Measurements from ENCODE around the gene BAG1. TPM values are rescaled to one million over a fixed set of nuclear protein-coding genes. Genes with fewer than 3 reads are reported as not detected.

The BAG1 gene
- total RNA-seq (10 to 100 TPM; 48.6 to 77.2 (median 61.0) TPM), polyA plus RNA-seq (10 to 100 TPM; 65.0 to 90.5 TPM), total RNA-seq (39.4 reads per million, percentile 66 among the genes with 10 or more reads in this experiment)

GRCh38 chr9:33264473-33265177 lies at the start of gene BAG1, which contains the start of gene CHMP5:
Gene BAG1, minus strand, starts transcription at chr9:33264708.
Gene CHMP5, plus strand, starts transcription at chr9:33265049. Its CDS starts 30 bp downstream, at chr9:33265079.
- H3K9me3 ChIP-seq (ENCODE audit: control insufficient read depth in 2 of 3, low read length in 3 of 3) = no peaks in the 10 kb centered on the region
- intact Hi-C loops (cut with micrococcal nuclease) = loop anchor here (1.0 to 10.0 kb wide), 16 partner anchors 26 to 1258 kb away; partner anchors contain the start of genes APTX (in 2 of the 2), DNAJA1 (in 2 of the 2), NFX1 (in 2 of the 2) and NOL6 (in 2 of the 2)
- peak within 1 kb of the TSS; percentile 95 for H3K4me3 ChIP-seq (ENCODE audit: low read length)
- H3K27ac ChIP-seq (ENCODE audit: low read depth, low read length) = peak within 1 kb of the TSS; percentile 88
- H3K36me3 Mint-ChIP-seq = peaks cover 10 to 38% (median 13%) of the 10 kb centered on the region in 5 donors
- peak within 1 kb of the TSS; percentile 82 to 98 (median 92) for H3K4me3 Mint-ChIP-seq
- H3K27me3 Mint-ChIP-seq = peaks cover 0 to 2% (median 0%) of the 10 kb centered on the region in 5 donors
- POLR2A ChIA-PET = interaction anchor here (0.6 to 3.8 kb wide), 9 partner anchors 10 to 691 kb away, joined by 3 to 29 read pairs (median 4); partner anchors contain the start of genes DNAJA1, NFX1 and SMU1
- peak; percentile 98 to 100 (median 100) for DNase-seq
- peaks cover 15 to 34% of the 10 kb centered on the region in 2 donors for H3K4me1 ChIP-seq (ENCODE audit: control insufficient read depth in 2 of 2, insufficient read depth in 2 of 2, low read length in 2 of 2)
- H3K36me3 ChIP-seq (ENCODE audit: control insufficient read depth in 2 of 3, insufficient read depth in 3 of 3, low read length in 3 of 3) = peaks cover 8 to 59% (median 14%) of the 10 kb centered on the region in 3 experiments
- no peaks in the 10 kb centered on the region for H3K27me3 ChIP-seq (ENCODE audit: control insufficient read depth in 2 of 2, insufficient read depth in 2 of 2, low read length in 2 of 2)
- ATAC-seq = peak; percentile 99
- H3K4me1 Mint-ChIP-seq = peaks cover 36 to 66% (median 55%) of the 10 kb centered on the region in 7 donors
- H3K27ac Mint-ChIP-seq = peak within 1 kb of the TSS; percentile 84 to 99 (median 97)
- CTCF ChIA-PET = interaction anchor here (0.9 to 1.8 kb wide), 4 partner anchors 22 to 212 kb away, joined by 3 to 6 read pairs (median 4); partner anchors contain the start of gene NFX1
- H3K9me3 Mint-ChIP-seq = no peaks in the 10 kb centered on the region

- no peak overlapping the region for H3K27ac Mint-ChIP-seq
- no peak for ATAC-seq
- ChIA-PET POLR2A (no interaction called here), CTCF (no interaction called here)
- H3K9me3 Mint-ChIP-seq = peaks cover 0 to 2% (median 0%) of the 10 kb centered on the region in 11 donors
- H3K27me3 Mint-ChIP-seq = no peaks in the 10 kb centered on the region
- intact Hi-C loops (cut with micrococcal nuclease) = no loop called here
- peaks cover 46 to 96% (median 47%) of the 10 kb centered on the region in 3 experiments for H3K36me3 ChIP-seq (ENCODE audit: control insufficient read depth in 2 of 3, insufficient read depth in 3 of 3, low read length in 3 of 3)
- H3K36me3 Mint-ChIP-seq = peaks cover 18 to 60% (median 36%) of the 10 kb centered on the region in 5 donors
- peaks cover 0 to 19% (median 6%) of the 10 kb centered on the region in 7 donors for H3K4me1 Mint-ChIP-seq
- H3K4me3 Mint-ChIP-seq = no peak overlapping the region
- no peaks in the 10 kb centered on the region for H3K27me3 ChIP-seq (ENCODE audit: control insufficient read depth in 2 of 2, insufficient read depth in 2 of 2, low read length in 2 of 2)
- no peak overlapping the region for H3K4me3 ChIP-seq (ENCODE audit: low read length)
- no peak overlapping the region for H3K27ac ChIP-seq (ENCODE audit: low read depth, low read length)
- H3K4me1 ChIP-seq (ENCODE audit: control insufficient read depth in 2 of 2, insufficient read depth in 2 of 2, low read length in 2 of 2) = no peaks in the 10 kb centered on the region
- DNase-seq = no peak
- H3K9me3 ChIP-seq (ENCODE audit: control insufficient read depth in 2 of 3, low read length in 3 of 3) = no peaks in the 10 kb centered on the region
These were observed 47.4 kb upstream of the BAG1 start for GRCh38 chr9:33311953-33312352.

- Mint-ChIP-seq H3K27ac (peak overlapping the region in 1 of 9 donors; percentile 20), H3K4me3 (no peak overlapping the region), H3K4me1 (peaks cover 0 to 21% (median 0%) of the 10 kb centered on the region in 7 donors), H3K27me3 (no peaks in the 10 kb centered on the region), H3K9me3 (peaks cover 0 to 2% (median 0%) of the 10 kb centered on the region in 11 donors), H3K36me3 (peaks cover 14 to 54% (median 35%) of the 10 kb centered on the region in 5 donors)
- Histone ChIP-seq H3K4me1 (ENCODE audit: control insufficient read depth in 2 of 2, insufficient read depth in 2 of 2, low read length in 2 of 2) (no peaks in the 10 kb centered on the region), H3K27me3 (ENCODE audit: control insufficient read depth in 2 of 2, insufficient read depth in 2 of 2, low read length in 2 of 2) (no peaks in the 10 kb centered on the region), H3K4me3 (ENCODE audit: low read length) (no peak overlapping the region), H3K27ac (ENCODE audit: low read depth, low read length) (no peak overlapping the region), H3K36me3 (ENCODE audit: control insufficient read depth in 2 of 3, insufficient read depth in 3 of 3, low read length in 3 of 3) (peaks cover 47 to 97% (median 47%) of the 10 kb centered on the region in 3 experiments), H3K9me3 (ENCODE audit: control insufficient read depth in 2 of 3, low read length in 3 of 3) (no peaks in the 10 kb centered on the region)
- ATAC-seq (no peak), DNase-seq (no peak)
- intact Hi-C loops (cut with micrococcal nuclease) = no loop called here
- POLR2A ChIA-PET = interaction anchor here (0.6 kb wide), 1 partner anchor 21 kb away, joined by 3 read pairs; the partner anchor contains the start of gene NFX1
- CTCF ChIA-PET = no interaction called here
These were observed 46.2 kb upstream of the BAG1 start for GRCh38 chr9:33310748-33311147.

- H3K27ac Mint-ChIP-seq = no peak overlapping the region
- DNase-seq = no peak
- H3K4me3 Mint-ChIP-seq = no peak overlapping the region
- Histone ChIP-seq H3K4me3 (ENCODE audit: low read length) (no peak overlapping the region), H3K9me3 (ENCODE audit: control insufficient read depth in 2 of 3, low read length in 3 of 3) (no peaks in the 10 kb centered on the region), H3K27ac (ENCODE audit: low read depth, low read length) (no peak overlapping the region), H3K27me3 (ENCODE audit: control insufficient read depth in 2 of 2, insufficient read depth in 2 of 2, low read length in 2 of 2) (no peaks in the 10 kb centered on the region), H3K36me3 (ENCODE audit: control insufficient read depth in 2 of 3, insufficient read depth in 3 of 3, low read length in 3 of 3) (peaks cover 47 to 97% (median 55%) of the 10 kb centered on the region in 3 experiments), H3K4me1 (ENCODE audit: control insufficient read depth in 2 of 2, insufficient read depth in 2 of 2, low read length in 2 of 2) (no peaks in the 10 kb centered on the region)
- peaks cover 0 to 17% (median 0%) of the 10 kb centered on the region in 7 donors for H3K4me1 Mint-ChIP-seq
- CTCF ChIA-PET = no interaction called here
- H3K27me3 Mint-ChIP-seq = no peaks in the 10 kb centered on the region
- peaks cover 9 to 49% (median 31%) of the 10 kb centered on the region in 5 donors for H3K36me3 Mint-ChIP-seq
- ATAC-seq = no peak
- POLR2A ChIA-PET = interaction anchor here (0.6 kb wide), 1 partner anchor 20 kb away, joined by 3 read pairs; the partner anchor contains the start of gene NFX1
- H3K9me3 Mint-ChIP-seq = peaks cover 0 to 2% (median 0%) of the 10 kb centered on the region in 11 donors
- intact Hi-C loops (cut with micrococcal nuclease) = no loop called here
These were observed 45.4 kb upstream of the BAG1 start for GRCh38 chr9:33309903-33310302.

- H3K9me3 ChIP-seq (ENCODE audit: control insufficient read depth in 2 of 3, low read length in 3 of 3) = no peaks in the 10 kb centered on the region
- DNase-seq (no peak), ATAC-seq (no peak)
- H3K36me3 ChIP-seq (ENCODE audit: control insufficient read depth in 2 of 3, insufficient read depth in 3 of 3, low read length in 3 of 3) = peaks cover 50 to 99% (median 56%) of the 10 kb centered on the region in 3 experiments
- Mint-ChIP-seq H3K27me3 (no peaks in the 10 kb centered on the region), H3K4me1 (peaks cover 0 to 25% (median 4%) of the 10 kb centered on the region in 7 donors), H3K27ac (peak overlapping the region in 1 of 9 donors; percentile 21), H3K36me3 (peaks cover 0 to 43% (median 29%) of the 10 kb centered on the region in 5 donors), H3K4me3 (no peak overlapping the region), H3K9me3 (peaks cover 0 to 2% (median 0%) of the 10 kb centered on the region in 11 donors)
- CTCF ChIA-PET = interaction anchor here (1.5 kb wide), 1 partner anchor 20 kb away, joined by 10 read pairs; no protein-coding TSS in a partner anchor
- no peaks in the 10 kb centered on the region for H3K27me3 ChIP-seq (ENCODE audit: control insufficient read depth in 2 of 2, insufficient read depth in 2 of 2, low read length in 2 of 2)
- H3K4me1 ChIP-seq (ENCODE audit: control insufficient read depth in 2 of 2, insufficient read depth in 2 of 2, low read length in 2 of 2) = no peaks in the 10 kb centered on the region
- no peak overlapping the region for H3K27ac ChIP-seq (ENCODE audit: low read depth, low read length)
- POLR2A ChIA-PET = interaction anchor here (0.7 kb wide), 1 partner anchor 58 kb away, joined by 3 read pairs; no protein-coding TSS in a partner anchor
- H3K4me3 ChIP-seq (ENCODE audit: low read length) = no peak overlapping the region
- intact Hi-C loops (cut with micrococcal nuclease) = no loop called here
These were observed 42.6 kb upstream of the BAG1 start for GRCh38 chr9:33307067-33307466.

GRCh38 chr9:33306037-33306436 lies 41.5 kb upstream of the BAG1 start:
- DNase-seq (peak in 1 of 9 donors; percentile 30), ATAC-seq (no peak)
- no peak overlapping the region for H3K4me3 ChIP-seq (ENCODE audit: low read length)
- no peaks in the 10 kb centered on the region for H3K9me3 ChIP-seq (ENCODE audit: control insufficient read depth in 2 of 3, low read length in 3 of 3)
- no peak overlapping the region for H3K27ac Mint-ChIP-seq
- CTCF ChIA-PET = no interaction called here
- H3K36me3 Mint-ChIP-seq = peaks cover 0 to 37% (median 27%) of the 10 kb centered on the region in 5 donors
- H3K27ac ChIP-seq (ENCODE audit: low read depth, low read length) = no peak overlapping the region
- peaks cover 0 to 2% (median 0%) of the 10 kb centered on the region in 11 donors for H3K9me3 Mint-ChIP-seq
- H3K36me3 ChIP-seq (ENCODE audit: control insufficient read depth in 2 of 3, insufficient read depth in 3 of 3, low read length in 3 of 3) = peaks cover 41 to 93% (median 52%) of the 10 kb centered on the region in 3 experiments
- no peak overlapping the region for H3K4me3 Mint-ChIP-seq
- intact Hi-C loops (cut with micrococcal nuclease) = loop anchor here in 1 of 2 donors (1.0 kb wide), 2 partner anchors 9 to 16 kb away; partner anchors contain the start of gene NFX1
- peaks cover 0 to 17% (median 6%) of the 10 kb centered on the region in 7 donors for H3K4me1 Mint-ChIP-seq
- POLR2A ChIA-PET = no interaction called here
- no peaks in the 10 kb centered on the region for H3K27me3 ChIP-seq (ENCODE audit: control insufficient read depth in 2 of 2, insufficient read depth in 2 of 2, low read length in 2 of 2)
- H3K4me1 ChIP-seq (ENCODE audit: control insufficient read depth in 2 of 2, insufficient read depth in 2 of 2, low read length in 2 of 2) = peaks cover 0 to under 1% of the 10 kb centered on the region in 2 donors
- no peaks in the 10 kb centered on the region for H3K27me3 Mint-ChIP-seq
